SK-N-SH (cell line): ENCODE data around the gene APBA2. TPM values are rescaled to one million over a fixed set of nuclear protein-coding genes. Genes with fewer than 3 reads are reported as not detected.

Source experiments
- CTCF ChIA-PET: fragments of 300-600, 350-600 bp; formaldehyde crosslinking; extraction: SDS; loops from one replicate; lab custom pipeline; 2021; lab: Yijun Ruan, JAX
- POLR2A ChIA-PET: fragments of 350-600 bp; sonication (Branson Sonifier 250); formaldehyde crosslinking; extraction: SDS; loops from one replicate; lab custom pipeline; 2020; ENCODE audit warnings: antibody characterized with exemption, inconsistent platforms; lab: Yijun Ruan, JAX
- DNase-seq: peaks from one replicate; pipeline ENCODE4 v3.0.0; 2012
- H2AFZ ChIP-seq: fragments of 200-600 bp; sonication (generic); 2 replicates; pipeline ENCODE4 v1.8.1; 2016; ENCODE audit warnings: antibody characterized with exemption, mild to moderate bottlenecking, low read depth
- H3F3A ChIP-seq: fragments of 200-600 bp; sonication (generic); replicated peaks from 2 replicates; pipeline ENCODE3; 2016; ENCODE audit warnings: antibody characterized with exemption, mild to moderate bottlenecking; ENCODE audit not compliant: insufficient read depth
- H3K27ac ChIP-seq, 2 experiments: fragments of 200-500 bp in 1 of 2; fragments of 200-600 bp in 1 of 2; sonication (Bioruptor generic) in 1 of 2; sonication (generic), shearing (Covaris generic) in 1 of 2; 2 replicates each; pipeline versions ENCODE4 v1.5.1 to v1.6.1; 2014 to 2016; ENCODE audit warnings: low read depth in 2 of 2, inconsistent platforms in 1 of 2, low read length in 1 of 2, mild to moderate bottlenecking in 1 of 2, mixed read lengths in 1 of 2
- H3K27me3 ChIP-seq: fragments of 200-600 bp; sonication (generic), shearing (Covaris generic); 2 replicates; pipeline ENCODE4 v1.6.1; 2016; ENCODE audit warnings: mixed run types; ENCODE audit not compliant: insufficient read depth
- H3K36me3 ChIP-seq, 2 experiments: fragments of 200-500 bp in 1 of 2; fragments of 200-600 bp in 1 of 2; sonication (Bioruptor generic) in 1 of 2; sonication (generic) in 1 of 2; replicated peaks in 1 of 2; 2 replicates each; pipeline versions ENCODE3 to v1.5.1; 2014 to 2016; ENCODE audit warnings: low read length in 1 of 2, mild to moderate bottlenecking in 1 of 2; ENCODE audit not compliant: insufficient read depth in 2 of 2, control insufficient read depth in 1 of 2
- H3K4me1 ChIP-seq, 2 experiments: fragments of 200-500 bp in 1 of 2; fragments of 200-600 bp in 1 of 2; sonication (Bioruptor generic) in 1 of 2; sonication (generic), shearing (Covaris generic) in 1 of 2; 2 replicates each; pipeline versions ENCODE4 v1.5.1 to v1.6.1; 2014 to 2016; ENCODE audit warnings: low read depth in 1 of 2, low read length in 1 of 2, mixed run types in 1 of 2; ENCODE audit not compliant: insufficient read depth in 2 of 2, control insufficient read depth in 1 of 2
- H3K4me2 ChIP-seq: fragments of 200-600 bp; sonication (generic), shearing (Covaris generic); 2 replicates; pipeline ENCODE4 v1.6.1; 2017; ENCODE audit warnings: mixed run types
- H3K4me3 ChIP-seq, 2 experiments: fragments of 200-500 bp in 1 of 2; fragments of 200-600 bp in 1 of 2; sonication (Bioruptor generic) in 1 of 2; sonication (generic), shearing (Covaris generic) in 1 of 2; 2 replicates each; pipeline versions ENCODE4 v1.5.1 to v1.8.1; 2014 to 2016; ENCODE audit warnings: low read depth in 2 of 2, inconsistent platforms in 1 of 2, low read length in 1 of 2, mild to moderate bottlenecking in 1 of 2, mixed read lengths in 1 of 2, moderate library complexity in 1 of 2
- H3K79me2 ChIP-seq: fragments of 200-600 bp; sonication (generic); 2 replicates; pipeline ENCODE4 v1.8.1; 2017; ENCODE audit warnings: mild to moderate bottlenecking; ENCODE audit not compliant: insufficient read depth
- H3K9ac ChIP-seq: fragments of 200-600 bp; sonication (generic); 2 replicates; pipeline ENCODE4 v1.6.1; 2017; ENCODE audit warnings: mixed run types
- H3K9me2 ChIP-seq: fragments of 200-600 bp; sonication (generic); 2 replicates; pipeline ENCODE4 v1.6.1; 2017; ENCODE audit warnings: mixed run types
- H3K9me3 ChIP-seq: fragments of 200-600 bp; sonication (generic); 2 replicates; pipeline ENCODE4 v1.6.1; 2017; ENCODE audit warnings: mixed run types, mild to moderate bottlenecking, moderate library complexity
- H4K20me1 ChIP-seq: fragments of 200-600 bp; sonication (generic); 2 replicates; pipeline ENCODE4 v1.6.1; 2017; ENCODE audit warnings: mild to moderate bottlenecking, mixed run types; ENCODE audit not compliant: insufficient read depth
- ELF1 ChIP-seq: IDR thresholded peaks from 2 replicates; pipeline ENCODE4 v1.4.0; 2012
- EZH2phosphoT487 ChIP-seq: fragments of 200-600 bp; sonication (generic); IDR thresholded peaks from 2 replicates; pipeline ENCODE4 v1.6.1; 2017; ENCODE audit warnings: low read depth, mixed run types, mild to moderate bottlenecking, antibody characterized with exemption, moderate library complexity, borderline replicate concordance
- FOSL2 ChIP-seq: IDR thresholded peaks from 2 replicates; pipeline ENCODE4 v1.4.0; 2012; ENCODE audit warnings: low read depth, mild to moderate bottlenecking, moderate library complexity, borderline replicate concordance
- GABPA ChIP-seq: IDR thresholded peaks from 2 replicates; pipeline ENCODE4 v1.4.0; 2012; ENCODE audit warnings: low read depth, mild to moderate bottlenecking
- GATA2 ChIP-seq: sonication (generic); formaldehyde crosslinking; IDR thresholded peaks from 2 replicates; pipeline ENCODE4 v1.5.0; 2020; ENCODE audit warnings: mild to moderate bottlenecking, missing genetic modification reagents
- JUND ChIP-seq: IDR thresholded peaks from 2 replicates; pipeline ENCODE4 v1.4.0; 2012
- MEF2A ChIP-seq: IDR thresholded peaks from 2 replicates; pipeline ENCODE4 v1.4.0; 2012; ENCODE audit warnings: low read depth, borderline replicate concordance
- MXI1 ChIP-seq: IDR thresholded peaks from 2 replicates; pipeline ENCODE4 v1.6.1; 2012; ENCODE audit warnings: mild to moderate bottlenecking, low read depth, low read length, improper control_type of control experiment
- POLR2AphosphoS5 ChIP-seq: IDR thresholded peaks from 2 replicates; pipeline ENCODE4 v1.6.1; 2012; ENCODE audit warnings: low read depth, low read length
- REST ChIP-seq: IDR thresholded peaks from 2 replicates; pipeline ENCODE4 v1.6.1; 2012; ENCODE audit warnings: mild to moderate bottlenecking, low read depth, low read length, moderate library complexity
- TAF1 ChIP-seq: IDR thresholded peaks from 2 replicates; pipeline ENCODE4 v1.6.1; 2012; ENCODE audit warnings: low read depth, mild to moderate bottlenecking, low read length, moderate library complexity, borderline replicate concordance
- TCF12 ChIP-seq: IDR thresholded peaks from 2 replicates; pipeline ENCODE4 v1.4.0; 2012
- TEAD4 ChIP-seq: IDR thresholded peaks from 2 replicates; pipeline ENCODE4 v1.4.0; 2012; ENCODE audit warnings: mild to moderate bottlenecking, borderline replicate concordance; ENCODE audit not compliant: insufficient read depth
- ZBTB33 ChIP-seq: IDR thresholded peaks from 2 replicates; pipeline ENCODE4 v1.4.0; 2012; ENCODE audit warnings: low read depth, borderline replicate concordance
- WGBS: methylation state at CpG from one replicate; pipeline ENCODE4 v1.1.6; 2017; ENCODE audit warnings: low lambda C conversion rate; 5-methylcytosine and 5-hydroxymethylcytosine counted together
- polyA plus RNA-seq, 3 experiments: library from polyadenylated mRNA; depleted of rRNA; stranded (reverse); fragments of >200 nt; gene quantifications; 2 replicates each; pipeline ENCODE4 v1.2.3, GENCODE V29; 2012

Gene APBA2
- polyA plus RNA-seq, 1 of the 3 experiments (the other 2 are of a cell fraction): 12.7 TPM

DNA sequence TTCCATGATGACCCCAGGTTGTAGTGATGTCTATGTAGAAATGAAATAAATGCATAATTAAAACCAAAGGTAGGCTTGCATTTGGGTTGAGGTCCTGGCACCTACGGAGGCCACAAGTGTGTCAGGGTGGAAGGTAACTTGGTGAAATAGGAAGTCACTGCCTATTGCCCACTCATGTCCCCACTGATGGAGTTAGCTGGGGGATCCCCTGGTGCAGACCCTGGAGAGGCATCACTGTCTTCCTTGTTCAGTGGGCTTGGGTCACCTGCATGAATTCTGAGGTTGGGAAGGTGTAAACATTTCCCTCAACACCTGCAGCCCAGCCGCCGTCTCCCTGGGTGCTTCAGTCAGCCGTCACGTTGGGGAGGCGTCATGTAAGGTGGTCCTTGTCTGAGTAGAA, 97.1 kb downstream of the APBA2 start:
- peaks cover under 1 to 29% of the 10 kb centered on the region in 2 experiments; a peak in 1 of 4 replicates for H3K4me1 ChIP-seq
- H3K4me2 ChIP-seq: no peak overlapping the region
- no peak overlapping the region for H3K27ac ChIP-seq
- no peak for DNase-seq
- WGBS: 88% methylated on average over 6 of the region's 6 CpGs
- no peak overlapping the region for H2AFZ ChIP-seq
- no peaks in the 10 kb centered on the region for H3K79me2 ChIP-seq
- ChIA-PET POLR2A (no interaction called here), CTCF (interaction anchor here (0.9 to 1.0 kb wide), 2 partner anchors 18 to 106 kb away, joined by 3 read pairs; no protein-coding TSS in a partner anchor)
- H4K20me1 ChIP-seq: peaks cover 4% of the 10 kb centered on the region; the same call in 1 of the 2 replicates
- no peak overlapping the region for H3K4me3 ChIP-seq
- no peaks in the 10 kb centered on the region for H3F3A ChIP-seq
- no peaks in the 10 kb centered on the region for H3K27me3 ChIP-seq
- TF ChIP-seq TCF12 (no peak), EZH2phosphoT487 (no peak), TEAD4 (no peak)
- H3K9me3 ChIP-seq: no peaks in the 10 kb centered on the region
- H3K9ac ChIP-seq: no peak overlapping the region
- no peaks in the 10 kb centered on the region for H3K36me3 ChIP-seq
- no peaks in the 10 kb centered on the region for H3K9me2 ChIP-seq

DNA sequence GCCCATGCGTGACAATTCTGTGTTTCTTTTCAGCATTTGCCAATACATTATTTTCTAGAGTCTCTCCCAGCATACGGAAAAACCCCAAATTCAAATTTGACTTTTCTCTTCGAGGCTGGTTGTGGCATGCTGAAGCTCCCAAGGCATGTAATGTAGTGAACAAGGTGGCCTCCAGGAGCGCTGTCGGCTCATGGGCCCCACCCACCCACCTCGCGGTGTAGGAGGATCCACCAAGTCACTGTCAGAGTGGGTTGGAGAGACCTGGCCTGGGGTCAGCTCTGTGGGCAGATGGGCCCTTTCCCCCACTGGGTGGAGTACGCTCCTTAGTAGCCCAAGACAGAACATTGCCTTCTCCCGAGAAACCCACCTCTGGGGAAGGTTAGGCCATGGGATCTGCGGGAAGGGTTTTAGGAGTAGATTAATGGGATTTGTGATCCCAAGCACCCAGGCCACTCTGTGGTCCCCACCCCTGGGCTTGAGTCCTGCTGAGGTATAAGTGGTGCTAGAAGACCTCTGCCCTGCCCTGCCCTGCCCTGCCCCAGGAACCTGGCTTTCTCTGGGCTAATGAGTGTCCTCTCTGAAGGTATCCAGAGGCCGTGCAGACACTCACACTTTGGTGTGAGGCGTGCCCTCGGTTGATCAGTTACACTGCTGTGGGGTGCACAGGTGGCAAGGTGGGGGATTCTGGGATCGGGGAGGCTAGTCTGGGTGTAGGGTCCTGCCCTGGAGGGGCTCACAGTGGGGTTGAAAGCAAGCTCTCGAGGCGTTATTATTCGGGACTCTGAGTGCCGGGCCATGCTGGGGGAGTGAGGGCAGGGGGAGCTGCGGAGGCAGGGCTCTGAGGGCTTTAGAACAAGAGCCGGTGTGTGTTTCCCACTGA, 97.9 kb downstream of the APBA2 start:
- no peaks in the 10 kb centered on the region for H3K27me3 ChIP-seq
- no peak overlapping the region for H3K27ac ChIP-seq
- no peak for TF ChIP-seq POLR2AphosphoS5
- no peak for TF ChIP-seq GATA2 (CRISPR knock-in tag)
- no peak for TF ChIP-seq ZBTB33
- TF ChIP-seq GABPA: no peak
- TF ChIP-seq ELF1: no peak
- TF ChIP-seq REST: no peak
- TF ChIP-seq JUND: no peak
- TF ChIP-seq TAF1: no peak
- no peak for TF ChIP-seq MXI1
- TF ChIP-seq MEF2A: no peak
- TF ChIP-seq FOSL2: no peak
- H3K9ac ChIP-seq: no peak overlapping the region
- no peak for DNase-seq
- H3K9me3 ChIP-seq: no peaks in the 10 kb centered on the region
- H3K9me2 ChIP-seq: no peaks in the 10 kb centered on the region
- no peaks in the 10 kb centered on the region for H4K20me1 ChIP-seq
- H3K4me2 ChIP-seq: no peak overlapping the region
- no peaks in the 10 kb centered on the region for H3F3A ChIP-seq
- H3K4me3 ChIP-seq: no peak overlapping the region
- H2AFZ ChIP-seq: no peak overlapping the region
- ChIA-PET POLR2A (no interaction called here), CTCF (interaction anchor here (1.7 to 1.8 kb wide), 2 partner anchors 9 to 110 kb away, joined by 5 to 9 read pairs; no protein-coding TSS in a partner anchor)
- WGBS: 96% methylated on average over 18 of the region's 20 CpGs
- no peaks in the 10 kb centered on the region for H3K79me2 ChIP-seq
- H3K36me3 ChIP-seq: no peaks in the 10 kb centered on the region
- H3K4me1 ChIP-seq: peaks cover 0 to 25% of the 10 kb centered on the region in 2 experiments; a peak in 1 of 4 replicates
